OCI-LY1 (cell line): ENCODE data around the gene SNRNP70.

Source experiments
- H2AFZ ChIP-seq: fragments of 200-600 bp; sonication (generic), shearing (Covaris generic); 2 replicates; pipeline ENCODE4 v1.6.0; 2014; ENCODE audit warnings: antibody characterized with exemption, mild to moderate bottlenecking, low read length
- H3F3A ChIP-seq: fragments of 200-600 bp; sonication (generic), shearing (Covaris generic); 2 replicates; pipeline ENCODE4 v1.6.0; 2014; ENCODE audit warnings: mild to moderate bottlenecking, antibody characterized with exemption, low read length, moderate library complexity; ENCODE audit not compliant: insufficient read depth
- H3K27ac ChIP-seq: fragments of 200-600 bp; sonication (generic); 2 replicates; pipeline ENCODE4 v1.5.1; 2014; ENCODE audit warnings: low read length, mixed run types, mild to moderate bottlenecking, low read depth; ENCODE audit not compliant: poor library complexity, severe bottlenecking
- H3K27me3 ChIP-seq: fragments of 200-600 bp; sonication (generic); 2 replicates; pipeline ENCODE4 v1.6.0; 2014; ENCODE audit warnings: antibody characterized with exemption, mild to moderate bottlenecking, low read length, moderate library complexity; ENCODE audit not compliant: insufficient read depth
- H3K36me3 ChIP-seq: fragments of 200-600 bp; sonication (generic); 2 replicates; pipeline ENCODE4 v1.6.1; 2014; ENCODE audit warnings: mild to moderate bottlenecking, antibody characterized with exemption, low read length, moderate library complexity, mixed read lengths; ENCODE audit not compliant: insufficient read depth
- H3K4me1 ChIP-seq: fragments of 200-600 bp; sonication (generic); 2 replicates; pipeline ENCODE4 v1.5.1; 2014; ENCODE audit warnings: mild to moderate bottlenecking, low read length, moderate library complexity; ENCODE audit not compliant: insufficient read depth, severe bottlenecking
- H3K4me2 ChIP-seq: fragments of 200-600 bp; sonication (generic), shearing (Covaris generic); 2 replicates; pipeline ENCODE4 v1.6.1; 2014; ENCODE audit warnings: low read length
- H3K4me3 ChIP-seq: fragments of 200-600 bp; sonication (generic); 2 replicates; pipeline ENCODE4 v1.5.1; 2014; ENCODE audit warnings: low read length, low read depth, mild to moderate bottlenecking, mixed read lengths; ENCODE audit not compliant: poor library complexity, severe bottlenecking
- H3K79me2 ChIP-seq: fragments of 200-600 bp; shearing (Covaris generic); 2 replicates; pipeline ENCODE4 v1.6.1; 2016; ENCODE audit warnings: mixed run types, low read length, mixed read lengths; ENCODE audit not compliant: insufficient read depth
- H3K9ac ChIP-seq: fragments of 200-600 bp; sonication (generic), shearing (Covaris generic); 2 replicates; pipeline ENCODE4 v1.6.1; 2014; ENCODE audit warnings: mild to moderate bottlenecking, low read length, mixed read lengths
- H3K9me2 ChIP-seq: fragments of 200-600 bp; sonication (generic), shearing (Covaris generic); 2 replicates; pipeline ENCODE4 v1.6.1; 2014; ENCODE audit warnings: low read depth, mild to moderate bottlenecking, low read length, mixed read lengths
- H3K9me3 ChIP-seq: fragments of 200-600 bp; shearing (Covaris generic); 2 replicates; pipeline ENCODE4 v1.6.1; 2014; ENCODE audit warnings: low read length, mixed read lengths
- H4K20me1 ChIP-seq: fragments of 200-600 bp; sonication (generic), shearing (Covaris generic); 2 replicates; pipeline ENCODE4 v1.6.0; 2016; ENCODE audit warnings: mild to moderate bottlenecking, low read length; ENCODE audit not compliant: insufficient read depth
- EZH2 ChIP-seq: fragments of 200-600 bp; sonication (generic), shearing (Covaris generic); IDR thresholded peaks from 2 replicates; pipeline ENCODE4 v1.8.0; 2017; ENCODE audit warnings: borderline replicate concordance, mixed run types, mild to moderate bottlenecking, antibody characterized with exemption, low read length, moderate library complexity, mixed read lengths
- TF ChIP-seq, protein P1 (sequence below): fragments of 200-600 bp; sonication (generic), shearing (Covaris generic); IDR thresholded peaks from 2 replicates; pipeline ENCODE4 v1.5.1; 2017; ENCODE audit warnings: mild to moderate bottlenecking, antibody characterized with exemption, low read length, moderate library complexity, mixed read lengths

The SNRNP70 gene

DNA sequence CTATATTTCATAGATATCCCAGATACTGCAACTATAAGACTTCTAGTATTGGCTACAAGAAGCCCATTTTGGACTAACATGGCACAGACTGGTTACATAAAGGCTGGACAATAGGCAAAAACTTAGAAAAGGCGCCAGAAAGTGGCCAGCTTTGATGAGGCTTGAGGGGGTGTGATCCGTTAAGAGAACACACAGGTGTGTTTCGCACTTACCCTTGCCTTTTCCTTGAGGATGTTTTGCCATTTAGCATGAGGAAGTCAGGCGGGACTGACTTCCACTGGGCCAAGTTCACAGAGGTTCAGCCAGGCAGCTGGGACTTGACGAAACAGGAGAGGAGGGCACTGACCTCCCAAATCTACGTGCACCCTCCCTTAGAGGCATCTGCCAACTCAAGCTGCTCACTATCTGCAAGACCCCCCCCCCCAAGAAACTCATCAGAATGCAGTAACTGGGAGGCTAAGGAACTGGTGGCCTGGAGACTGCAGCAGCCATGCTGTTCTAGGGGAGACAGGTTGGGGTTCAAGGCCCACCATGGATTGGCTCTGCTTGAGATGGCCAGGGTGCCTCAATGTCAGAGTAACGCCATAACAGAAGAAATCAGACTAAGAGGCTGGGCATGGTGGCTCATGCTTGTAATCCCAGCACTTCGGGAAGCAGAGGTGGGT, 24.4 kb downstream of the SNRNP70 start:
- no peaks in the 10 kb centered on the region for H4K20me1 ChIP-seq
- H3K79me2 ChIP-seq, result no peaks in the 10 kb centered on the region
- H3K4me1 ChIP-seq, result peaks cover 6% of the 10 kb centered on the region
- no peak overlapping the region for H3K27ac ChIP-seq
- peaks cover 7% of the 10 kb centered on the region; the same call in 1 of the 2 replicates for H3F3A ChIP-seq
- no peaks in the 10 kb centered on the region for H3K27me3 ChIP-seq
- H3K9ac ChIP-seq, result no peak overlapping the region
- H3K4me2 ChIP-seq, result no peak overlapping the region
- H3K9me3 ChIP-seq, result no peaks in the 10 kb centered on the region
- no peak overlapping the region for H3K4me3 ChIP-seq
- H2AFZ ChIP-seq, result no peak overlapping the region
- TF ChIP-seq EZH2, result no peak
- TF ChIP-seq, protein P1, sequence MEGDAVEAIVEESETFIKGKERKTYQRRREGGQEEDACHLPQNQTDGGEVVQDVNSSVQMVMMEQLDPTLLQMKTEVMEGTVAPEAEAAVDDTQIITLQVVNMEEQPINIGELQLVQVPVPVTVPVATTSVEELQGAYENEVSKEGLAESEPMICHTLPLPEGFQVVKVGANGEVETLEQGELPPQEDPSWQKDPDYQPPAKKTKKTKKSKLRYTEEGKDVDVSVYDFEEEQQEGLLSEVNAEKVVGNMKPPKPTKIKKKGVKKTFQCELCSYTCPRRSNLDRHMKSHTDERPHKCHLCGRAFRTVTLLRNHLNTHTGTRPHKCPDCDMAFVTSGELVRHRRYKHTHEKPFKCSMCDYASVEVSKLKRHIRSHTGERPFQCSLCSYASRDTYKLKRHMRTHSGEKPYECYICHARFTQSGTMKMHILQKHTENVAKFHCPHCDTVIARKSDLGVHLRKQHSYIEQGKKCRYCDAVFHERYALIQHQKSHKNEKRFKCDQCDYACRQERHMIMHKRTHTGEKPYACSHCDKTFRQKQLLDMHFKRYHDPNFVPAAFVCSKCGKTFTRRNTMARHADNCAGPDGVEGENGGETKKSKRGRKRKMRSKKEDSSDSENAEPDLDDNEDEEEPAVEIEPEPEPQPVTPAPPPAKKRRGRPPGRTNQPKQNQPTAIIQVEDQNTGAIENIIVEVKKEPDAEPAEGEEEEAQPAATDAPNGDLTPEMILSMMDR, result no peak
- H3K36me3 ChIP-seq, result peaks cover 48% of the 10 kb centered on the region
- H3K9me2 ChIP-seq, result no peaks in the 10 kb centered on the region

DNA sequence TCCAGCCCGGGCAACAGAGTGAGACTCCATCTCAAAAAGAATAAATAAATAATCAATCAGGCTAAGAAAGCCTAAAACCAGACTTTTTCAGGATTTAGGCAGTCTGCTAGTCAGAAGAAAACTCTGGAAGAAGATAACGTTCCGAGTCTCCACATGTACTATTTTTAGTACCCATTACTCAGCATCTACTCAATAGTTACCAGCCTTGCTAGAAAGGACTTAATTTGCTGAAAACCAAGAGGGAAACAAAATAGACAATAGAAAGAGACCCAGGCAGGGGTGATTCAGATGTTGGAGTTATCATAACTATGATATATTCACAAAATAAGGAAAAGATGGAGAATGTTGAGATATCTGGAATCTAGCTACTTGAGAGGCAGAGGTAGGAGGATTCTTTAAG, 25.3 kb downstream of the SNRNP70 start:
- Histone ChIP-seq H3K4me3 (no peak overlapping the region), H3K4me1 (peaks cover 10% of the 10 kb centered on the region), H3K9ac (no peak overlapping the region), H3K9me3 (no peaks in the 10 kb centered on the region), H3K79me2 (no peaks in the 10 kb centered on the region), H3K27ac (no peak overlapping the region), H3F3A (peaks cover 7% of the 10 kb centered on the region; the same call in 1 of the 2 replicates), H4K20me1 (no peaks in the 10 kb centered on the region), H3K36me3 (peaks cover 42% of the 10 kb centered on the region), H2AFZ (no peak overlapping the region), H3K4me2 (no peak overlapping the region), H3K9me2 (no peaks in the 10 kb centered on the region), H3K27me3 (no peaks in the 10 kb centered on the region)
- TF ChIP-seq, protein P1, result no peak
- no peak for TF ChIP-seq EZH2

DNA sequence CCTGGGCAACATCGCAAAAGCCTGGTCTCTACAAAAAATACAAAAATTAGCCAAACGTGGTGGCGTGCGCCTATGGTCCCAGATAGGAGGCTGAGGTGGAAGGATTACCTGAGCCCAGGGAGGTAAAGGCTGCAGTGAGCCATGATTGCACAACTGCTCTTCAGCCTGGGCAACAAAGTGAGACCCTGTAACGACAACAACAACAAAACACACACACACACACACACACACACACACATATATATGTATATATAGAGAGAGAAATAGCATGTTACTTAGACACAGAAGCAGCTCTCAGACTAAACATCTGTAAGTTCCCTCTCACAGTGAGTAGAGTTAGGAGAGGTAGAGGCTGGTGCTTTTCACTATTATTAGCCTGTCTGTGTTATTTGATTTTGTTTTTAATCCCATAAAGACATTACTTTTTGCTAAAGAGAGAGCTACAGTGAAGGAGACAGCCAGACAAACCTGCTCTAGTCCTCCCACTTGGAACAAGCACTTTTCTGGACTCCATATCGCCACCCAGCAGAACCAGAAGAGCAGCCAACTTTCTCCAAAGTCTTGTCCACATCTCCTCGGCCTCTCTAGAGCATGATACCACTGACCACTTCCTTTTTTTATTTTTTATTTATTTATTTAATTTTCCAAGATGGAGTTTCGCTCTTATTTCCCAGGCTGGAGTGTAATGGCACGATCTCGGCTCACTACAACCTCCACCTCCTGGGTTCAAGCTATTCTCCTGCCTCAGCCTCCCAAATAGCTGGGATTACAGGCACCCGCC, 26.2 kb downstream of the SNRNP70 start:
- Histone ChIP-seq H3K36me3 (peaks cover 34% of the 10 kb centered on the region), H3K4me3 (no peak overlapping the region), H3K79me2 (no peaks in the 10 kb centered on the region), H4K20me1 (no peaks in the 10 kb centered on the region), H3F3A (0 out of 2 replicates have a peak, but pooled peaks cover 4% of the 10 kb centered on the region), H3K4me1 (peaks cover 10% of the 10 kb centered on the region), H3K4me2 (no peak overlapping the region), H2AFZ (no peak overlapping the region), H3K27me3 (no peaks in the 10 kb centered on the region), H3K27ac (no peak overlapping the region), H3K9me3 (no peaks in the 10 kb centered on the region), H3K9ac (no peak overlapping the region), H3K9me2 (no peaks in the 10 kb centered on the region)
- TF ChIP-seq EZH2, result no peak
- TF ChIP-seq, protein P1, result no peak
